HepG2 (cell line): ENCODE measurements around the gene MZT1. TPM values are rescaled to one million over a fixed set of nuclear protein-coding genes. Genes with fewer than 3 reads are reported as not detected.

Experiments
- BRF2 ChIP-seq: sonication (generic); formaldehyde crosslinking; IDR thresholded peaks from 2 replicates; pipeline ENCODE4 v1.8.1; 2022; ENCODE audit warnings: mild to moderate bottlenecking, missing genetic modification reagents
- CC2D1A ChIP-seq: sonication (generic); formaldehyde crosslinking; IDR thresholded peaks from 2 replicates; pipeline ENCODE4 v1.8.1; 2023; ENCODE audit warnings: mild to moderate bottlenecking, missing genetic modification reagents
- HDAC2 ChIP-seq: sonication (generic); formaldehyde crosslinking; IDR thresholded peaks from 2 replicates; pipeline ENCODE4 v1.4.0; 2020; ENCODE audit warnings: missing genetic modification reagents
- HNRNPLL ChIP-seq: fragments of 200-400 bp; formaldehyde crosslinking; IDR thresholded peaks from 2 replicates; pipeline ENCODE4 v1.6.1; 2017; ENCODE audit warnings: mild to moderate bottlenecking, low read depth, low read length; ENCODE audit not compliant: poor library complexity, severe bottlenecking
- KLF16 ChIP-seq, 2 experiments: sonication (generic) in 1 of 2; formaldehyde crosslinking in 1 of 2; IDR thresholded peaks; 2 replicates each; pipeline versions ENCODE4 v1.6.1 to v1.8.0; 2016 to 2023; ENCODE audit warnings: missing genetic modification reagents in 2 of 2, missing compliant biosample characterization in 1 of 2
- MAX ChIP-seq: IDR thresholded peaks from 2 replicates; pipeline ENCODE4 v1.6.1; 2012; ENCODE audit warnings: inconsistent platforms
- MEIS1 ChIP-seq: sonication (generic); formaldehyde crosslinking; IDR thresholded peaks from 2 replicates; pipeline ENCODE4 v1.9.0; 2021; ENCODE audit warnings: mild to moderate bottlenecking, missing genetic modification reagents, moderate library complexity, borderline replicate concordance
- MXD4 ChIP-seq: IDR thresholded peaks from 2 replicates; pipeline ENCODE4 v1.6.1; 2016; ENCODE audit warnings: mild to moderate bottlenecking, missing biosample characterization, missing genetic modification reagents
- NRL ChIP-seq: sonication (generic); formaldehyde crosslinking; IDR thresholded peaks from 2 replicates; pipeline ENCODE4 v1.5.0; 2020; ENCODE audit warnings: missing genetic modification reagents, mild to moderate bottlenecking, moderate library complexity, borderline replicate concordance
- ONECUT2 ChIP-seq: sonication (generic); formaldehyde crosslinking; IDR thresholded peaks from 2 replicates; pipeline ENCODE4 v1.4.0; 2020; ENCODE audit warnings: missing genetic modification reagents
- PHB2 ChIP-seq: fragments of 450-650 bp; IDR thresholded peaks from 2 replicates; pipeline ENCODE4 v1.6.1; 2018; ENCODE audit not compliant: partially characterized antibody
- PHF20 ChIP-seq: sonication (generic); formaldehyde crosslinking; IDR thresholded peaks from 2 replicates; pipeline ENCODE4 v1.5.0; 2020; ENCODE audit warnings: mild to moderate bottlenecking, missing genetic modification reagents
- POGZ ChIP-seq: sonication (generic); formaldehyde crosslinking; IDR thresholded peaks from 2 replicates; pipeline ENCODE4 v1.4.0; 2020; ENCODE audit warnings: mild to moderate bottlenecking, missing genetic modification reagents
- ZBTB38 ChIP-seq: sonication (generic); formaldehyde crosslinking; IDR thresholded peaks from 2 replicates; pipeline ENCODE4 v1.5.1; 2020; ENCODE audit warnings: mild to moderate bottlenecking, missing genetic modification reagents
- ZBTB39 ChIP-seq: sonication (generic); formaldehyde crosslinking; IDR thresholded peaks from 2 replicates; pipeline ENCODE4 v1.5.0; 2020; ENCODE audit warnings: missing genetic modification reagents
- ZNF143 ChIP-seq: sonication (generic); formaldehyde crosslinking; IDR thresholded peaks from 2 replicates; pipeline ENCODE4 v1.4.0; 2020; ENCODE audit warnings: missing genetic modification reagents
- ZNF180 ChIP-seq: sonication (generic); formaldehyde crosslinking; IDR thresholded peaks from 2 replicates; pipeline ENCODE4 v1.4.0; 2020; ENCODE audit warnings: low read depth, missing genetic modification reagents, borderline replicate concordance
- ZNF563 ChIP-seq: sonication (generic); formaldehyde crosslinking; IDR thresholded peaks from 2 replicates; pipeline ENCODE4 v1.8.0; 2022; ENCODE audit warnings: mild to moderate bottlenecking, moderate library complexity, missing genetic modification reagents
- polyA plus RNA-seq, 8 experiments: library from polyadenylated mRNA; depleted of rRNA in 3 of 8; stranded (reverse) in 7 of 8; unstranded in 1 of 8; fragments of >200 nt; fragmentation: Illumina TruSeq in 4 of 8; extraction: Trizol in 4 of 8; gene quantifications; 2 replicates each; pipeline versions ENCODE4 v1.2.1 to v1.2.3, GENCODE V29; 2011 to 2016; ENCODE audit warnings: low read depth in 4 of 8, missing spikeins in 1 of 8, mixed read lengths in 1 of 8; ENCODE audit not compliant: insufficient read depth in 1 of 8
- total RNA-seq, 5 experiments: library from RNA; depleted of rRNA; stranded (reverse); fragments of >200 nt; fragmentation: Illumina TruSeq; extraction: Trizol; gene quantifications; 2 replicates each; pipeline ENCODE4 v1.2.3, GENCODE V29; 2016; ENCODE audit warnings: low read depth in 1 of 5
- TF ChIP-seq, protein P1 (sequence below): sonication (generic); formaldehyde crosslinking; IDR thresholded peaks from 2 replicates; pipeline ENCODE4 v1.9.0; 2021; ENCODE audit warnings: missing genetic modification reagents, borderline replicate concordance
- TF ChIP-seq, protein P2 (sequence below): sonication (generic); formaldehyde crosslinking; IDR thresholded peaks from 2 replicates; pipeline ENCODE4 v1.5.1; 2020; ENCODE audit warnings: missing genetic modification reagents, mild to moderate bottlenecking, borderline replicate concordance
- TF ChIP-seq, protein P3 (sequence below): sonication (generic); formaldehyde crosslinking; IDR thresholded peaks from 2 replicates; pipeline ENCODE4 v1.4.0; 2020; ENCODE audit warnings: missing genetic modification reagents

Gene MZT1
- total and polyA plus RNA-seq, 2 of the 13 experiments (the other 11 are each of a cell fraction or from before 2014, with no cell fraction given) = 11.7 to 17.2 TPM

GRCh38 chr13:72727417-72728289, at the start of gene MZT1, which contains the start of gene BORA (continued):
- TF ChIP-seq, protein P1, sequence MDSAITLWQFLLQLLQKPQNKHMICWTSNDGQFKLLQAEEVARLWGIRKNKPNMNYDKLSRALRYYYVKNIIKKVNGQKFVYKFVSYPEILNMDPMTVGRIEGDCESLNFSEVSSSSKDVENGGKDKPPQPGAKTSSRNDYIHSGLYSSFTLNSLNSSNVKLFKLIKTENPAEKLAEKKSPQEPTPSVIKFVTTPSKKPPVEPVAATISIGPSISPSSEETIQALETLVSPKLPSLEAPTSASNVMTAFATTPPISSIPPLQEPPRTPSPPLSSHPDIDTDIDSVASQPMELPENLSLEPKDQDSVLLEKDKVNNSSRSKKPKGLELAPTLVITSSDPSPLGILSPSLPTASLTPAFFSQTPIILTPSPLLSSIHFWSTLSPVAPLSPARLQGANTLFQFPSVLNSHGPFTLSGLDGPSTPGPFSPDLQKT = peak; percentile 52; the same call in 1 of the 2 replicates
- TF ChIP-seq, protein P2, sequence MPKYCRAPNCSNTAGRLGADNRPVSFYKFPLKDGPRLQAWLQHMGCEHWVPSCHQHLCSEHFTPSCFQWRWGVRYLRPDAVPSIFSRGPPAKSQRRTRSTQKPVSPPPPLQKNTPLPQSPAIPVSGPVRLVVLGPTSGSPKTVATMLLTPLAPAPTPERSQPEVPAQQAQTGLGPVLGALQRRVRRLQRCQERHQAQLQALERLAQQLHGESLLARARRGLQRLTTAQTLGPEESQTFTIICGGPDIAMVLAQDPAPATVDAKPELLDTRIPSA (CRISPR knock-in tag) = no peak; the same call in 1 of the 2 replicates
- TF ChIP-seq KLF16 (CRISPR knock-in tag; IDR thresholded peaks at IDR 0.05) (peak in 1 of 2 experiments; percentile 97; a peak in 2 of 4 replicates), CC2D1A (CRISPR knock-in tag) (peak; percentile 99), ZBTB38 (CRISPR knock-in tag) (peak; percentile 78), PHB2 (no peak), MEIS1 (CRISPR knock-in tag) (peak; percentile 63; the same call in 1 of the 2 replicates), PHF20 (CRISPR knock-in tag) (peak; percentile 81; the same call in 1 of the 2 replicates), ZBTB39 (CRISPR knock-in tag) (no peak), ZNF180 (CRISPR knock-in tag) (no peak), POGZ (CRISPR knock-in tag) (peak; percentile 98), BRF2 (CRISPR knock-in tag) (peak; percentile 99), NRL (CRISPR knock-in tag) (peak; percentile 80), MXD4 (peak; percentile 96), ZNF563 (CRISPR knock-in tag) (peak; percentile 11; the same call in 1 of the 2 replicates), ONECUT2 (CRISPR knock-in tag) (no peak), HNRNPLL (peak; percentile 91), HDAC2 (CRISPR knock-in tag) (0 out of 2 replicates have a peak, but pooled peaks have one; percentile 19), MAX (peak; percentile 99), ZNF143 (CRISPR knock-in tag) (peak; percentile 32; the same call in 1 of the 2 replicates)
- TF ChIP-seq, protein P3, sequence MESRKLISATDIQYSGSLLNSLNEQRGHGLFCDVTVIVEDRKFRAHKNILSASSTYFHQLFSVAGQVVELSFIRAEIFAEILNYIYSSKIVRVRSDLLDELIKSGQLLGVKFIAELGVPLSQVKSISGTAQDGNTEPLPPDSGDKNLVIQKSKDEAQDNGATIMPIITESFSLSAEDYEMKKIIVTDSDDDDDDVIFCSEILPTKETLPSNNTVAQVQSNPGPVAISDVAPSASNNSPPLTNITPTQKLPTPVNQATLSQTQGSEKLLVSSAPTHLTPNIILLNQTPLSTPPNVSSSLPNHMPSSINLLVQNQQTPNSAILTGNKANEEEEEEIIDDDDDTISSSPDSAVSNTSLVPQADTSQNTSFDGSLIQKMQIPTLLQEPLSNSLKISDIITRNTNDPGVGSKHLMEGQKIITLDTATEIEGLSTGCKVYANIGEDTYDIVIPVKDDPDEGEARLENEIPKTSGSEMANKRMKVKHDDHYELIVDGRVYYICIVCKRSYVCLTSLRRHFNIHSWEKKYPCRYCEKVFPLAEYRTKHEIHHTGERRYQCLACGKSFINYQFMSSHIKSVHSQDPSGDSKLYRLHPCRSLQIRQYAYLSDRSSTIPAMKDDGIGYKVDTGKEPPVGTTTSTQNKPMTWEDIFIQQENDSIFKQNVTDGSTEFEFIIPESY (CRISPR knock-in tag) = no peak
